HT1080 (cell line): Measurements from ENCODE around the gene SLC8A1. TPM values are rescaled to one million over a fixed set of nuclear protein-coding genes. Genes with fewer than 3 reads are reported as not detected.

Experiments used
- DNase-seq: peaks from one replicate; pipeline ENCODE4 v3.0.0-alpha.2; 2015; ENCODE audit warnings: low read depth
- total RNA-seq: library from RNA; depleted of rRNA; stranded (reverse); fragments of >200 nt; shearing (Covaris generic); gene quantifications from 2 replicates; pipeline ENCODE4 v1.2.3, GENCODE V29; 2014

Gene SLC8A1
- total RNA-seq, 1 experiment from 2014 or later = 8.8 TPM

DNA sequence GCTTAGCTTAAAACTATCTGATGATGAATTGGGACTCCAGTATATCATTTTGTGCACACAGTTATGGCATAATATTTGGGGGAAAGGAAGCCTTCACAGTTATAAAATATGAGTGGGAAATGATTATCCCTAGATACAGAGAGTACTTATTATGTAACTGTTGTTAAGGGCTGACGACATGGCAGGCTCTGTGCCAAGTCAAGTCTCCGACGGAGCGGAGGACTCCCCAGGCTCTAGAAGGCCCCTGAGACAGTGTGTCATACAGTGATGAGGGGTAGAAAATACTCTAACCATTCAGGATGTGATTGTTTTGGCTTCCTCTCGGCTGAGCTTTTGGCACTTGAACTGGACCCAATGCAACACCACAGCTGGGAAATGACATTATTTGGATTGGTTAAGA lies 211.8 kb downstream of the SLC8A1 start:
- peak; percentile 54 for DNase-seq

DNA sequence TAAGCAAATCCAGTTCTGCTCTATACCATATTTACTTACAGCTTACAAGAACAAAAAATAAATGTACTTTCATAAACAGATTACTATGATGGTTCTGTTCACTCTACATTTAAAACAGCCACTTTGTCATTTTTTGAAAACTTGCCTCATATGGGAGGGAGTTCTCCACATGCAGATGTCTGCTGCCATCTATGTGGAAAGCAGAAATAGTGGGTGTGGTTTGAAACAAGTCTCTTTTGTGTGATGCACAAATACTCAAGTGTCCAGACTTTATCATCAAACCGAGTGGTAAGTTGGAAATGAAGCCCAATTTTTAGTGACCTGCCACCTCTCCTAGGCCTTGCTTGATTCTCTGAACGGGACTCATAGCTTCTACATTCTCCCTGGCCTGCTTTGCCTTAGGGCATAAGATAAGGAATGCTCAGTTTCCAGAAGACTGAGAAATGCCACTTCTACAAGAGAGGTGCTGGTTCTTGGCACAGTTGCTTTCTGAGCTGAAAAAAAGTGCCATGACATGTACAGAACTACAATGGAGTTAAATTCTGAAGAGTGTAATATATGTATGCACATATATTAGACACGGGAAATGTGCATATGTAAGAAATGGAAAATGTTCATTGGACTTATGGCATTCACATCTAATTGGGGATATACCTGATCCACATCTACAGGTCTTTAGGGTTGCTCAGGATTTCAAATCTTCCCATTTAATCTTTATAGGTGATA lies 221.0 kb downstream of the SLC8A1 start:
- no peak for DNase-seq

DNA sequence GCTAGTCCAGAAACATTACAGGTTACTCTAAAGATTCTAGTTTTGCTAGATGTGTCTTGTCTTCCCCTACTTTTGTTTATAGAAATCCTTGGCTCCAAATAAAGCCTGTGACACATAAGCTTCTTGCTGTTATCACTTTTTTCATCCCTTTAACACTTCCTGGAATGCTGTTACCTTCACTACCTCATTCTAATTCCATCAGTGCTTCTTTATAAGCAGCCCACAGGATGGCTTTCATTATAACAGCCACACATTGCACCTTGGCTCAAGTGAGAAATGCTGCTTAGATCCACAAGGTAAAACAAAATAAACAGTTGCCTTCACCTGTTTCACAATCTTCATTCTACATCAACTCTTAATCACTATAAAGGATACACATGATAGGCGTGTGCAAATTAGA lies 221.7 kb downstream of the SLC8A1 start:
- no peak for DNase-seq

DNA sequence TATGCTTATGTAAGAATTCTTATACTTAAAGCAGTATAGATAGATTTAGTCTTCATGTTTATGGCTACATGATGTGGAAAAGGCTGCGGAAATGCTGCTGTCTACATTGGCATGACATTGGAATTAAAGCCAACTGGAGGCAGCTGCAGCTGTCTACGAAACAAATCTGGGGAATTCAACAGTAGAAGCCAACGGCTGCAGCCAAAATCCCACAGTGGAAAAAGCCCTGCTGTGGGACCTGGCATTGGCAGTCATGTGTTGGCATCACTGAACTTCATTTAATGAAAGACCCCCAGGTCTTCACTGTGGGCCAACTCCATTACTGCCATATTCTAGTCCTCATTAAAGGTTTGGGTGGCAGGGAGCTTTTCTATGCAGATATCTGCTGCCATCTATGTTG lies 223.6 kb downstream of the SLC8A1 start:
- no peak for DNase-seq

DNA sequence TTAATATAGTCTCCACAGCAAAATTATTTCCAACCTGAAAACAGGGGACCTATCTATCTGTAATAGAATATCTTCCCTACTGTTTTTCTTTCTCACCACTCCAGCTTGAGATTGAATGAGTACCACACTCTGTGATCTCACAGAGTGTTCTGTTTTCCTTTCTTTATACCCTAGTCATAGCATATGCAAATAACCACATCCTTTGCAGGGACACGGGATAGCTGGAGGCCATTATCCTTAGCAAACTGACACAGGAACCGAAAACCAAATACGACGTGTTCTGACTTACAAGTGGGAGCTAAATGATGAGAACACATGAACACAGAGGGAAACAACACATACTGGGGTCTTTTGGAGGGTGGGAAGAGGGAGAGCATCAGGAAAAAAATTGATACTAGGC lies 224.7 kb downstream of the SLC8A1 start:
- DNase-seq = peak; percentile 54

DNA sequence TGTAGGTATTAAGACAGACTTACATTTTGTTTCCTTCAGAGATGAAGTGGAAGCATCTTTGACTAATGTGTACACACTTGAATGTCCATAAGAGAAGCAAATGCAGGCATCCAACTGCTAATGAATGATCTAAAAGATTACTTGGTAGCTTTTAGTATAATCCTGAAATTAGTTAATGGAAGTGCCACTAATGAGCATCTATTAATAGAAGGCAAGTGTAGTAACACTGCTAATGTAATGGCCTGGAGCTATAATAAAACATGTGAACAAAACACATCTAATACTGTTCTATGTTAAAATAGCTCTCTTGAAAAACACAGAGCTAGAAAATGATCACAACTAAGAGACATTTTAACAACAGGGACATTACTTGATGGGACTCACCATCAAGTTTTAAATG lies 225.3 kb downstream of the SLC8A1 start:
- DNase-seq = no peak

DNA sequence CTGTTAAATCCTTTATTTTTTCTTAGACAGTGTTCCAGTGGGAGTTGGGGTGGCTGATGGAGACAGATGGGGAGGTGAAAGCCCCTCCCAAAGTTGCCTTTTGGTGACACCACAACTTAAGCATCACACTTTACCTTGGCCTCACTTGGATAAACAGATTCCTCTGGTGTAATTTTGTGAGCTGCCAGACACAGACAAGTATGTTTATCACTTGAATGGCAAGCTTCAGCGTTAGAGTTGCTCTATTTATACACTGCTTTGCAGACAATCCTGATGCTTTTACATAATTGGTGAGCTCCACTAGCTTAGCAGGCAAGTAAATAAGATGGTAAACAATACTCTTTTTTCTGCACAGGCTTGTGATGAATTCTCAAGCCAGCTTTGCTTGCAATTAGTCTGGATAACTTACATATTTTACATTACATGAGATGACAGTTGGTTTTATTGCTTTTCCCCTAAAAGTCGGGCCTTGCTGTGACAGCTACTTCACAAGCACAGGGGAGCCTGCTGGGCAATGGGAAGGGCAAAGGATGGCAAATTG lies 226.2 kb downstream of the SLC8A1 start:
- no peak for DNase-seq

DNA sequence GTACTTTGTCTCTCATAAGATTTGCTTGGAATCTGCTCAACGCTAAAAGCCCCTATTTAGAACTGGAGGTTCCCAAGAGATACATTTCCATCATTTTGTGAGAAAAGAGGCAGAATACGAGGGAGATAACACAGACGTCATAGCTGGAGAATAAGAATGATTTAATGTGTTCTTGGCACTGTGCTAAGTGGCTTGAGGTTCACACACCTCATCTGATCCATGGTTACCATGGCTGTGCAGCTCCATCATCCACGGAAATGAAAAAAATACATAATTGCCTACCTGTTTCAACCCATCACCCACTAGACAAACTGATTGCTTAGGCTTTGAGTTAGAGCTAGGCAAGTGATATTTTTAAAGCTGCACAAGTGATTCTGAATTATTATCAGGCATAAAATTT lies 227.6 kb downstream of the SLC8A1 start:
- no peak for DNase-seq

DNA sequence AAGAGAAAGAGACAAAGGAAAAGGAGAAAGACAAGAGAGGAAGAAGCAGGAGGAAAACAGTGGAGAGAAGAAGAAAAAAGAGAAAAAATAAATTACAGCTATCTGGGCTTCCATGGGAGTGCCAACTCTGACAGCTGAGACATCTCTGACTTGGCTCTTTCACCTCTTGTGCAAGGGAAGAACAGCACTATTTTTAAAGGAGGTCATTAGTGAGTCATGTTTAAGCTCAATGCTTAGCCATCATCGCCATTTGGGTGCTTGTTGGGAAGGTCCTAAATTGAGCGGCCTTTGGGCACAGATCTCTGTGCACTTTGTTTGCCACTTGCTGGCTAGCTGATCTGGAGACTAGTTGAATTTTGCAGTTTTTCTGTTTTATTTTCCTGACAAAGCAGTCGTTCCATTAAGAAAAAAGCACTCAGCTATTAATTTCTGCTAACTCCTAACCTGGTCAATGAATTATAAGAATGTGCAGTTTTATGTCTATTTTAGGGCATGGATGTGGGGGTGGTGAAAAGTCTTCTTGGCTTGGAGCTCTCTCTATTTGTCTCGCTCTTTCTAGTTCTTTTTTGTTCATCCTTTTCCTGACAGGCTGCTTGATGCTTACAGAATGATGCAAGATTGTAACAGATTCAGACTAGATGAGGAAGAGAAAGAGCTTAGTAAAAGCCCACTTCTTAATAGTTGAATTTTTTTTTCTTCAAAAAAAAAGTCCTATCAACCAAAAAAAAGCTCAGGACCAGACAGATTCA lies 231.5 kb downstream of the SLC8A1 start:
- no peak for DNase-seq

DNA sequence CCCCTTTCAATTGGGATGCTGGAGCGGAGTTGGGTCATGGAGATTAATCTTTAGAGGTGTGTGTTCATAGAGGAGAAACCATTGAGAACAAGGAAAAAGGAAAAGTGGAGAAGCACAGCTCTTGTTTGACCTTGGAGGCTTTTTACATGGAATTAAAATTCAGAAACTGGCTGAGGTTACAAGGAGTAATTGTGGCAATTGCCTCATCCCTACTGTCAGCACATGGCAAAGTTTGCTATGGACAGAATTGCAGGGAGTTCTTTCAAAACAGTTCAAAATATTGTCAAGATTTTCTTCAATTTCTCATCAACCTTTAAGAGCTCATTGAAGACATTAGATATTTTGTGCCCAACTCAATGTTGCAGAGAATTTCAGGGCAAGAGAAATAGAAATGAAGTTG lies 232.7 kb downstream of the SLC8A1 start:
- no peak for DNase-seq

DNA sequence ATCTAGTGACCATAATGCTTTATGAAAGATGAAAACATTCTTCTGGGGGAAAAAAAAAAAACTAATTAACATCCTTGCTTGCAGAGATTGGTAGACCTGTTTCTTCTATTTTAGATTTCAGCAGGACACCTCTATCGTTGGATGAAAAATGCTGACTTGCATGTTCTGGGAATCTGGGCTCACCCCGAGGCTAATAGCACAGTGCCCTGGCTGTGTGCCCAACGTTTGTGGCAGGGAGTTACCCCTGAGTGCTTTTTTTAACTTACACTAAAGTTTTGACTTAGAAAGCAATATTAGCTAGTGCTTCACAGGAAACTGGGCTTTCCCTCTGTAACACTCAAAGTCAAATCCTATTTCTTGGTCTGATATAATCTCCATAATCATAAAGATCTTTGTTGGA lies 233.2 kb downstream of the SLC8A1 start:
- no peak for DNase-seq

DNA sequence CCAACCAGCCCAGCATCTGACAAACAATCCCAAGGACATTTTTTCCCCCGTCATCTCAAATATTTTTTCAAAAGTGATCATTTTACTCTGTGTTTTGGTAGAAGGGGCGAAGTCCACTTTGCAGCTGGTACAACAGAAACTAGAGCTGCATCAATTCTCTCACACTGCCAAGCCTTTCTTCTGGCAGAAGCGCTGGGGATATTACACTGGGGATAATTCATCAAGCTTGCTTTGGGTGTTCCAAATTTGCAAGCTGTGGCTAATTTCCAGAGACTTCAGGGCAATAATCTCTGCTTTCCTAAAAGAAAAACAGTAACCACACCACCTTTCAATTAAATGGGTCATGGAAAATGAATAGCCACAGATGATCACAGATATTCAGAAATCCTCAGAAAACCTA lies 238.3 kb downstream of the SLC8A1 start:
- no peak for DNase-seq

DNA sequence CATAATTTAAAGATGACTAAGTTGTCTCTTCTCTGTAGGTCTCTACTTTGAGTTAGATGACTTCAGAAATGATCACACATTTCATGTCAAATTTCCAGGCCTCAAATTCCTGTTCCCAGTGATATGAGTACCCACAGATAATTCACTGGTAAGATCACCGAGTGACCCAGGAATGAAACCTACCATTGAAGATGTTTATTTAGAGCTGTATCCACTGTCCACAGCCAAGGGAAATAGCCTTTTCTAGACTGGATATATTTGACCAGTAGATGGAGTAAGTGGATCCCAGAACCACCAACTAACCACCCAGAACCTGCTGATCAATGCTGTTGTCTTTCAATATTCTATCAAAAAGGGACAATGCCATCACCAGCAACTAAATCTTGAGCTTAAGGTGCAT lies 238.8 kb downstream of the SLC8A1 start:
- DNase-seq = peak; percentile 17

DNA sequence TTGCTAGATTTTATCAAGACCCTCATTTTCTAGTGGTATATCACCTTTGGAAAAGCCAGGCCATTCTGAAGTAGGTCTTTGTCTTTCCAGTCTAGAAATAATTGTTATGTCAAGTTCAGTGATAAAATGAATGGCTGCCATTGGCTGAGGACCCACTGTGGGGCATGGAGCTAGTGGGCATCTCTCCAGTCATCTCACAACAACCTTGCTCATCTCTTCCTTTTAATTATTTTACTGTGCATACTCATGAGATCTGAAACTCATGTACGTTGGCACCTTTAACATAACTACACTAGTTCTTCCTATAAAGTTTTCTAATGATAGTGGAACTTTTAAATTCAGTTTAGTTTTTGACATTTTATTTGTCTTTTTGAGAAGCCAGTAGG lies 240.9 kb downstream of the SLC8A1 start:
- DNase-seq = no peak

DNA sequence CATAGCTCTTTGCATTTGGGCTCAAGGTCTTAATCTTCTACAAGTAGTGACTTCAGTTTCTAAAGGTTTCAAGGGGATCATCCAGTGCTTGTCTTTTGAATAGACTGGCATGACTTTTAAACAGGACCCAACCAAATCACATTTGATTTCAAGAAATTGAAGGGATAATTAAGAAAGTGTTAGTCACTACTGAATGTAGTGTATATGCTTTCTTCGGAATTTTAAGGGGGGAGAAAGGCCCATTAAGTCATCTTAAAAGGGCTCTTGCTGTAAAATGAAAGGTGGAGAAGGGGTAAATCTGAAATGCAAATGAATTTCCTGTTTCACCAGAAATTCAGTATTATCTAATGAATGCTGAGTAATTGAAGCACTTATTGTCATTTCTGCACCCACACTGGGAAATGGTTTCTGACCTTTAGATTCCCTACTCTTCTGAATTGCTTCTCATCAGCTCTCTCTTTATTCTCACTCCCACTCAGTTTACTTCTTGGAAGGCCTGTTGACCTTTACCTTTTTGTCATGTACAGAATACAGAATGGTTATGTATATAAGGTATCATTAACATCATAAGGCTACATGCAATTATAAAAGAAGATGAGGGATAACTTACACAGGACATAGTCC lies 241.4 kb downstream of the SLC8A1 start:
- DNase-seq = no peak

DNA sequence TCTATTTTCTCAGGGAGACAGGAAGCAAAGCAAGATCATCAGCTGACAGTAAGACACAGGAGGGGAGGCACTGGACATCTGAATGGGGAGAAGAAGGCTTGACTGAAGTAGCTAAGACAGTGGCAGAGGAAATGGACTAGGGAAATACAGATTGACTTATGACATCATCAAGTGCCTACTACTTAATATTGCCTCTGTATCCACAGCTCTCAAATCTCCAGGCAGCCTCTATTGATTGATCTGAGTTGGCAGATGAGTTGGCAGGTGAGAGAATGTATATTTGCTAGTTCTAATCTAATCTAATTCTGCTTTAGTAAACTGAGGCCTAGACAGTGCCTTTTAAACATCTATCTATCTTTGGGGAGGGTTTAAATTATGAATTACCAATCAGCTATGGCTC lies 242.1 kb downstream of the SLC8A1 start:
- DNase-seq = no peak

DNA sequence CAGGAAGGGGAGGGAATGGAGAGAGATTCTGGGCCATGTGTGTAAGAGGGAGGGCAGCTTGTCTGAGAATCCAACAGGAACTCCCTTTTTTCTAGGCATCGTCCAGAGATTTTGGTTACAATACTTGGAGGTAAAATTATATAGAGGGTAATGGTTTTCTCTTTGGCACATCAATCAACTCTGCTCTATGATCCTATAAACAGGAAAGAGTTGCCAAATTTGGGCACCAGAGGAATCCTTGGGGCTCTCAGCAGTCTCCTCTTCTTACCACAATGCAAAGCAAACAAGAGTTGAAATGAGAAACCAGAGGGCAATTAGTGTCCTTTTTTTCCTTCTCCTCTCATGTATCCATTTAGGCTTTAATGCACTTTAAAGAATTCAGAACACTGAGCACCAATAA lies 243.4 kb downstream of the SLC8A1 start:
- DNase-seq = no peak

DNA sequence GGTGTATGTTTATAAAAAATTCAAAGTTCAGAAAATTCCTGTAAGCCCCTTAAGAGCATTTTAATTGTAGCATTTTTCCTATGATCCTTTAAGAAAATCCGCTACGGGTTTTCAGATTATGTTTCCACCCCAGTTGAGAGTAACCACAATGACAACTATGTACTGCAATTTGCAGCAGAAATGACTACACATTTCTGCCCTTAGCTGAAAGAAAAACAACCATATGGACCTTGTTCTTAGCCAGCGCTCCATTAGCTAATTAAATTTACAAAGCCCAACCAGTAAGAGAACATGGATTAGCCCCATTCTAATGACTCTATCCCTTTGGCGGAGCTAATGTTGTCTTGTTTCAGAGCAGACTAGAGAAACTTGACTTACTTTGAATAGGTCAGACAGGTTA lies 247.6 kb downstream of the SLC8A1 start:
- DNase-seq = no peak

DNA sequence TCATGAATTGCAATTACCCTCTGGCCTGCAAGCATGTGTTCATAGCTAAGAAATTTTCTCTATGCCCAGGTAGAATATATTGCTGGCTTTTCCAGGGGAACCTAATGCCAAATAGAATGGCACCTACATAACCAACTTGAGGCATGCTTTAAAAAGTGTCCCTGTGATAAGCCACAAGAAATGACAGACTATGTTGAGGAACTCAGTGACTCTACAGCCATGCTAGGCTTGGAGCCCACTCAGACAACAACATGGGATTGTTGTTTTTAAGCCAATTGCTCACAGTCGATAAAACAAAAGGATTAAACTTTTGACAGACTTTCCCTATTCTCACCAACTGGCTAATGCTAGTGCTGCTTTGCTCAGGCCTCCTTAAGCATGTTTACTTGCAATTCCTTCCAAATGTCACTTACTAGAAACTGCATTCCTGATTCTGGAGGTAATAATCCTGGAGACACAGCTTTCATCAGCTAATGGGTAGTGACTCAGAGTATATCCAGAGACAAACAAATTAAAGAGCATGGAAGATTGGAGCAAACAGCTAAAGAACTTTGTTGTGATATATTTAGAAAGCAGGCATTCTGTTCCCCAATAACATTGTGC lies 249.0 kb downstream of the SLC8A1 start:
- no peak for DNase-seq

DNA sequence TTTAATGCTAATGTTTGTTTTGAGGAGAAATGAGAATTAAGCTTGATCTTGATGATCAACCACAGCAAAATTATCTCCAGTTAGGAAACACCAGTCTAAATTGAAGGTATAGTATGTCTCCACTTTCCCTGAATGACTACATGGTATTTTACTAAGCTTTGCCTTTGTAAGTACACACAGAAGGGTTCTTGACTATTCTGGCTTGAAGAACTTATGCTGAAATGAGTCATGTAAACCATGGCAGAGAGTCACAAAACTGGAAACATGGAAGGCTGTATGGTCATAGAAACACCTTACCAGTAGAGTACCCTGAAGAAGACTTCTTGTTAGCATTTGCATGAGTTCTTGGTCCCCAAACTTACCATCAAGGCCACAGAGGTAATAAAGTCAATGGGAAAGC lies 250.5 kb downstream of the SLC8A1 start:
- DNase-seq = no peak

DNA sequence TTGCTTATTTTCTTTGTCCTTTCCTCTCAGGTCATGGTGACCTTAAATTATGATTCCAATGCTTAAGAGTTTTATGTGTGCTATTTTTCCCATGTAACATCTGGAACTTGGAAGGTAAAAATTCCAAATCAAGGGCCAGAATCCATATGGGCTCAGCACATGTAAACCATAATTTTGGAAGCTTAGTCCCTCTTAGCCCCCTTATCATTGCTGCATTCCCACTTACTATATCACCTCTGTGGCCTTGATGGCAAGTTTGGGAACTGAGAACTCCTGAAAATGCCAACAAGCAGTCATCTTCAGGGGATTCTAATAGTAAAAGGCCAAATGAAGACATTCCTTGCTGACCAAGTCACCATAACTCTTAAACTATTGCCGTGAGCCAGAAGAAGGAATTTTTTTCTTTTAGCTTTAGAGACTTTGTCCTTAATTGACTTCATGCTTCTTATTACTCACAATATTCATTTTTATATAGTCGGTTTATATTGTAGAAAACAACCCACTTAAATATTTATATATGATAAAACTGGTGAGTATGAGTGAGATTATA lies 251.4 kb downstream of the SLC8A1 start:
- no peak for DNase-seq

DNA sequence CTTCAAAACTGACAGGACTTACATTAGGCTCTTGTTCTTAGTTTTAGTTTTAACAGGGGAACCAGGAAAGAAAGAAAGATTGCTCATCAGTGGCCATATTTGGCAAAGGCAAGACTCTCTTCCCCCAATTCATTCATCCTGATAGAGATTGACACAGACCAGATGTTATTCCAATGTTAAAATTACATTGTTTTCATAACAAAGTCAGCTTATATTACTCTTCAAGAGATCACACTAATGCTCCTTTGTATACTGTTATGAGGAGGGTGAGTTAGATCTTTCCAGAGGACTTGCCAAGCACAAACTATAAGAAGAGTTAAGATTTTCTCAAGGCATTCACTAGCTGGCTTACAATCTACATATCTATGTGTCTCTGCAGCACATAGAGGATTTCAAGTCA lies 252.1 kb downstream of the SLC8A1 start:
- no peak for DNase-seq
